CD4-positive, alpha-beta T cell treated with Interferon gamma for 1 hour (primary cell): ENCODE data around the gene PRH2.

Experiments
- DNase-seq: peaks from one replicate; pipeline ENCODE4 v3.0.0-alpha.2; 2020

The PRH2 gene

GRCh38 chr12:10965476-10965875 is 36.4 kb downstream of the PRH2 start:
- DNase-seq, result no peak

- no peak for DNase-seq
Measured at GRCh38 chr12:10966314-10966713, 37.3 kb downstream of the PRH2 start.

- DNase-seq, result no peak
Measured at GRCh38 chr12:10967409-10967808, 38.4 kb downstream of the PRH2 start.

GRCh38 chr12:10968765-10969456 is 39.9 kb downstream of the PRH2 start:
- DNase-seq, result no peak

- no peak for DNase-seq
Measured at GRCh38 chr12:10974965-10975364, 45.9 kb downstream of the PRH2 start.

GRCh38 chr12:10982244-10982643 is 53.2 kb downstream of the PRH2 start:
- DNase-seq, result peak; percentile 4
